GM19397 (cell line): ENCODE results near the gene MRM3.
"Not testable (repeated sequence)": the region's sequence is repeated elsewhere in the genome, so short reads cannot be mapped to it uniquely, and the experiment has no call there.

Experiments
- ATAC-seq: cut with Tn5 transposase; IDR thresholded peaks from one replicate; pipeline ENCODE4 v1.9.1; 2021; ENCODE audit warnings: mild to moderate bottlenecking, moderate library complexity; ENCODE audit not compliant: unreplicated experiment

MRM3 gene

DNA sequence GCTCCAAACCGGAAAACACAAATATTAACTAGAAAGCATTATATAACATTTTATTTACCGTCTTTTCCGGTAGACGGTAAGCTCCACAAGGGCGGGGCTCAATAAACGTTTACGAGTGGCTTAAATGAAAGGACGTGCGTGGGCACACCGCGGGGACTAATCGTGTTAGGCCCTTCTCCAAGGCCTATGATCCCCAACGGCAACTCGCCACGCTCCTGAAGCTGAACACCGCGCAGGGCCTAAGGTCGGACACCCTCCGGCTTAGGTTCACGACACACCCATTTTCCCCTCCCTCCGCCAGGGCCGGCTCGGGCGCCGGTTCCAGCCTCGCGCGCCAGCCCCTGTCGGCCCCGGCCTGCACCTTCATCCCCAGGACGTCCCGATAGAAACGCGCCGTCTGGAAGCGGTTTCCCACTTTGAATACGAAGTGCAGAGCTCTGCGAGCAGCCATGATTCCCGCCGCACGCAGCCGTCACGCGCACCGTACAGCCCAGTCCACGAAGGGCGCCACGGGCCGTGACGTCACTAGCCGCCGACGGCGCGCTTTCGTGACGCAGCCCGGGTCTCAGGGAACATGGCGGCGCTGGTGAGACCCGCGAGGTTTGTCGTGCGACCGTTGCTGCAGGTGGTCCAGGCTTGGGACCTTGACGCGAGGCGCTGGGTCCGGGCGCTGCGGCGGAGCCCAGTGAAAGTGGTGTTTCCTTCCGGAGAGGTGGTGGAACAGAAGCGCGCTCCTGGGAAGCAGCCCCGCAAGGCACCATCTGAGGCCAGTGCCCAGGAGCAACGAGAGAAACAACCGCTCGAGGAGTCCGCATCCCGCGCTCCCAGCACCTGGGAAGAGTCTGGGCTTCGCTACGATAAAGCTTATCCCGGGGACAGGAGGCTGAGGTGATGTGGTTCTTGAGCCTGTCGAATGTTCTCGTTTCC, at the start of gene MRM3, which contains the start of gene GLOD4:
TSS of gene MRM3 (plus strand) at position 549 of the 927 bp plus-strand sequence. CDS start at position 575, 26 bp downstream.
TSS of gene GLOD4 (minus strand) at position 476 of the 927 bp plus-strand sequence. CDS start at position 451, 25 bp downstream.
- peak; percentile 95 for ATAC-seq

DNA sequence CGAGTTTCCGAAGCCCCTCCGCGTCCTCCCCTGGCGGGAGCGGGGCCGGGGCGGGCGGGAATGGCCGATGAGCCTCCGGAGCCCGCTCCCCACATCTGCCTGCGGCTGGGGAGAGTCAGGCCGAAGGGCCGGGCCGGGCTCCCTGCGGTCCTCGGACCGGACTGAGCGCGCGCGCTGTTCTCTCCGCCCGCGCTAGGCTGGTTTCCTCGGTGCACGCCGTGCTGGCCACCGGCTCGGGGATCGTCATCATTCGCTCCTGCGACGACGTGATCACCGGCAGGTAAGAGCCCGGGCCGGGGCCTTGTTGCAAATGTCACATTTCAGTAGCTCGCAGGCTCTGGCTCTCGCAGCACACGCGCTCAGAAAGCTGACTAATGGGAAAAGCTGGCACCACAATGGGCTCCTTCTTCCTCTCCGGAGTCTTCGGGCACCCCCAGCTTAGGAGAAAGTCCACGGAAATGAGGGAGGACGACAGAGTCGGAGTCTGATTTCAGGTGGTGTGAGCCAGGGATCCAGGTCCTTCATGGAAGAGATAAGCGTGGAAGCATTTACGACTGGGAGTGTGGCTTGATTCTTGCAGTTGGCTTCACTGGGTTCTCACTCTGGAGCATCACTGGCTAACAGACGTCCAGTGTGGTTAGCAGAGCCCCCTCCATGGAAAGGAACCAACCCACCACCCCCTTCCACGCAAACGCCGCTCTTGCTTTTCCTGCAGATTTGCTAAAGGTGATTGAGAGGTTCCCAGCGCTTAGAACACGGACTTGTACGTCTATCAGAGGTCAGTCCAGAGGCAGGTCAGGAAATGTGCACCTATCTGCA, 49.0 kb upstream of the MRM3 start:
- peak; percentile 36 for ATAC-seq

- no peak for ATAC-seq
Measured at GRCh38 chr17:733743-734142, 48.4 kb upstream of the MRM3 start.

DNA sequence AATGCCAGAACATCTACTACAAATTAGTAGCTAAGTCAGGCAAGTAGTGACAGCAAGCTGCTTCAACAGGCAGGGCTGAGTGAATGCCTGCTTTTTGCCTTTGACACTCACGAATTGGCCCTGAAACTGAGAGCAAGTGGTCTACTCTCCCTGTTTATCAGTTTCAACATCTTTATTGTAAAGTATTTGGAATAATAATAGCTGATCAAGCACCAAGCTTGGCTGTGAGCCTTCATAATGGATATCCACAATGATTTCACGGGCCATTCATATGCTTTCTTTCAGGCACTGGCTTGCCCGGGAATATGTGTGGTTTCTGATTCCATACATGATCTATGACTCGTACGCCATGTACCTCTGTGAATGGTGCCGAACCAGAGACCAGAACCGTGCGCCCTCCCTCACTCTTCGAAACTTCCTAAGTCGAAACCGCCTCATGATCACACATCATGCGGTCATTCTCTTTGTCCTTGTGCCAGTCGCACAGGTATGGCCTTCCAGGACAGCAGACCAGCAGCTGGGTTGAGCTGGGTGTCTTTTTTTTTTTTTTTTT, 44.5 kb upstream of the MRM3 start:
- ATAC-seq: no peak

GRCh38 chr17:740240-741017, 41.7 kb upstream of the MRM3 start:
- ATAC-seq: peak; percentile 74

GRCh38 chr17:742147-742793, 39.9 kb upstream of the MRM3 start:
- no peak for ATAC-seq

DNA sequence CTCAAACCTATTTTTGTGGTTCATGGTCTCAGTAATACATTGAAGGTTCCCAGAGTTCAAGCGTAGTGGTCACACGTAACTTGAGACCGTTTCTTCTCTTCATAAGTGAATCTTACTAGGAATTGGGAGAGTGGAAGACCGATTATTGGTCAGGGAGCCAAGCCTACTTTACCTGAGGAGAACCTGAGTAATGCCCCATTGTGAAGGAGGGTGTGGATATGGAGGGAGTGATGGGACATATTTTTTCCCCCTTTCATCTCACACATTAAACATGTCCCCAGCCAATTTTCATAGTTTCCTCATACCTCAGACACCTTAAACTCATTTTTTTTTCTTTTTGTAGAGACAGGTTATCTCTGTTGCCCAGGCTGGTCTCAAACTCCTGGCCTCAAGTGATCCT, 39.0 kb upstream of the MRM3 start:
- no peak for ATAC-seq

DNA sequence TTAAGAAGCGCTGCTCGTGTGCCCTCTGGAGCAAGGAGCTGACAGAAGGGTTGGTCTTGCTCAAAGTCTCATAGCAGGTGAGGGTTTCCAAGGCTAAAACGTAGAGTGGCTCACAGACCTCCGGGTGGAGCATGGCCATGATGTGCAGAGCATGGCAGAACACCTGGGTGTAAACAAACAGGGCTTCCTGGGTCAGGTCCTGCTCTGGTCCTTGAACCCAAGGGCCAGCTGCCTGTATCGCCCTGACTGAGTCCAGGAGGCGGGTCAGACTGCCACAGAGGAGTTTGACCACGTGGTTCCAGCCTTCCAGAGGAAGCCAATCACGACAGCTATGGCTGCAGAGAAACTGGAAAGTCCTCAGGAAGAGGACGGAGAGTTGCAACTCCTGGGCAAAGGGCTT, 37.2 kb upstream of the MRM3 start:
- ATAC-seq: no peak

GRCh38 chr17:745406-745805, 36.7 kb upstream of the MRM3 start:
- no peak for ATAC-seq

DNA sequence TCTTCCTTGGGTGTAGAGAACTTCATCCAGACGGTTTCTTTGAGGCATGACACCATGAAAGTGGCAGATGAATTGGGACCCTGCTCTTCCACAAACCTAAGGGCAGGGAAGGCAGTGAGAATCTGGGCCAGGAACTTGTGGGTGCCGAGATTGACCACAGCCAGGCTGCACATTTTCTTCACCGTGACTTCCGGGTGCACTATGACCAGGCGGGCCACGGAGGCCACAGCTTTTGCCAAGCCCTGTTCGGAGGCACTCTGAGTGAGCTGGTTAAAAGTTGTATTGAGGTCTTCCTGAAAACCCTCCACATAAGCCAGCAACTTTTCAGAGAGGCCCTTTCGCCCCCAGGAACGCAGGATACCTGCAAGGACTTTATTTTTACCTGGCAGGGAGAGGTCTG, 36.0 kb upstream of the MRM3 start:
- ATAC-seq: no peak

DNA sequence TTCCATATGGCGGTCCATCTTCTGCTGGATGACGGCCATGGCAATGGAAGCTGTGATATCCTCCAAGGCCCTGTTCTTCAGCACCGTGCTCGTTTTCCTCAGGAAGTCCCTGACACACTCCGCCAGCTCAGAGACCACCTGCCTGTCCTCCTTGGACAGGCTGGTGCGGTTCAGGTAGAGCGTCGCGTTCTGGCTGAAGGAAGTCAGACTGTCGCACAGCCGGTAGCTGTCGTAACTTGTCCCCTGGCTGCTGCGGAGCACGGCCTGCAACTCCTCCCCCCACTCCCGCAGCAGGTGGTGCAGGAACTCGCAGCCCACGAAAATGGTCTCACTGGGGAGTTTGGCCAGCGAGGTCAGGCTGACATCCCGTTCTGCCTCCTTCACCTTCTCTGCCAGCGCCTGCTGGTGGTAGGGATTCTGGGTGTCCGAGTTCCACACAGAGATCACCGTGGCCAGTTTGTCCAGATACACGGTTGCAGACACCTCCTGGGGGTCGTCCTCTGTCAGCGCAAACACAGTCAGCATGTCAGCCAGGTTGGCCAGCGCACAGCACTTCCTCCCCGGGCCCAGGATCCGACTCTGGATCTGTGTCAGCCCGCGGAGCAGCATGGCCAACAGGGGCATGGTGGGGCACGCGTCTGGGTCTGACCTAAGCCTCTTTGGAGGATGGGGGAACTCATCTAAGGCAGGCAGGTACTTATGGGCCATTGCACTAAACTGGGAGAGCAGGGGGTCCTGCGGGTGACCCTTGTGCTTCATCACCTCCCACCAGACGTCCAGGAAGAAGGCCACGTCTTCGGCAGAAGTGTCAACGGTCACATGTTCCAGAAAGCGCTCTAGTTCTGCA, 35.1 kb upstream of the MRM3 start:
- no peak for ATAC-seq

DNA sequence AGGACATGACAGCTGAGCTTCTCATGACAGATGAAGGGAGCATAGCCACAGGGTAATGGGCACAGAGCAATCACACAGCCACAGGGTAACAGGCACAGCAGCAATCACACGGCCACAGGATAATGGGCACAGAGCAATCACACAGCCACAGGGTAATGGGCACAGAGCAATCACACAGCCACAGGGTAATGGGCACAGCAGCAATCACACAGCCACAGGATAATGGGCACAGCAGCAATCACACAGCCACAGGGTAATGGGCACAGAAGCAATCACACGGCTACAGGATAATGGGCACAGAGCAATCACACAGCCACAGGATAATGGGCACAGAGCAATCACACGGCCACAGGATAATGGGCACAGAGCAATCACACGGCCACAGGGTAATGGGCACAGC, 33.5 kb upstream of the MRM3 start:
- ATAC-seq: not testable (repeated sequence)

DNA sequence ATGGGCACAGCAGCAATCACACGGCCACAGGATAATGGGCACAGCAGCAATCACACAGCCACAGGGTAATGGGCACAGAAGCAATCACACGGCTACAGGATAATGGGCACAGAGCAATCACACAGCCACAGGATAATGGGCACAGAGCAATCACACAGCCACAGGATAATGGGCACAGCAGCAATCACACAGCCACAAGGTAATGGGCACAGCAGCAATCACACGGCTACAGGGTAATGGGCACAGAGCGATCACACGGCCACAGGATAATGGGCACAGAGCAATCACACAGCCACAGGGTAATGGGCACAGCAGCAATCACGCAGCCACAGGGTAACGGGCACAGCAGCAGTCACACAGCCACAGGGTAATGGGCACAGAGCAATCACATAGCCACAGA, 32.8 kb upstream of the MRM3 start:
- not testable (repeated sequence) for ATAC-seq

- no peak for ATAC-seq
Measured at GRCh38 chr17:750431-751037, 31.6 kb upstream of the MRM3 start.

GRCh38 chr17:751269-752001, 30.7 kb upstream of the MRM3 start:
- ATAC-seq: peak; percentile 25

GRCh38 chr17:752002-752619, 30.0 kb upstream of the MRM3 start, which contains the start of gene GEMIN4:
Gene GEMIN4 (minus strand): TSS chr17:752264. CDS start chr17:752142, 122 bp downstream.
- peak; percentile 87 for ATAC-seq

- ATAC-seq: no peak
Measured at GRCh38 chr17:752620-753219, 29.4 kb upstream of the MRM3 start.
